OCI-LY3 (cell line): Measurements from ENCODE around the gene JCAD.
"Not testable (repeated sequence)": the region's sequence is repeated elsewhere in the genome, so short reads cannot be mapped to it uniquely, and the experiment has no call there.

Source experiments
- H2AFZ ChIP-seq: fragments of 200-600, 300-600 bp; shearing (Covaris generic); 2 replicates; pipeline ENCODE4 v1.6.0; 2014; ENCODE audit warnings: antibody characterized with exemption, low read depth, low read length
- H3K27ac ChIP-seq: fragments of 200-600, 300-600 bp; sonication (generic); 2 replicates; pipeline ENCODE4 v1.5.1; 2014; ENCODE audit warnings: mild to moderate bottlenecking, low read length, moderate library complexity, mixed read lengths
- H3K27me3 ChIP-seq: fragments of 200-600, 300-600 bp; sonication (generic); 2 replicates; pipeline ENCODE4 v1.6.1; 2014; ENCODE audit warnings: low read depth, low read length, mixed read lengths
- H3K36me3 ChIP-seq: fragments of 200-600, 300-600 bp; sonication (generic); replicated peaks from 2 replicates; pipeline ENCODE3; 2014; ENCODE audit warnings: low read depth, low read length, mixed read lengths
- H3K4me1 ChIP-seq: fragments of 300-600, 200-600 bp; sonication (generic); 2 replicates; pipeline ENCODE4 v1.6.1; 2014; ENCODE audit warnings: low read length, mixed read lengths
- H3K4me2 ChIP-seq: fragments of 200-600, 300-600 bp; sonication (generic); 2 replicates; pipeline ENCODE4 v1.6.1; 2014; ENCODE audit warnings: low read length, mixed read lengths
- H3K4me3 ChIP-seq: fragments of 300-600, 200-600 bp; sonication (generic); 2 replicates; pipeline ENCODE4 v1.5.1; 2014; ENCODE audit warnings: antibody characterized with exemption, mild to moderate bottlenecking, low read length, moderate library complexity
- H3K79me2 ChIP-seq: fragments of 300-600, 200-600 bp; shearing (Covaris generic); 2 replicates; pipeline ENCODE4 v1.6.1; 2014; ENCODE audit warnings: mild to moderate bottlenecking, low read length, mixed read lengths
- H3K9ac ChIP-seq: fragments of 300-600, 200-600 bp; shearing (Covaris generic); 2 replicates; pipeline ENCODE4 v1.6.0; 2014; ENCODE audit warnings: mild to moderate bottlenecking, low read length, moderate library complexity
- H3K9me3 ChIP-seq: fragments of 200-600, 300-600 bp; shearing (Covaris generic); 2 replicates; pipeline ENCODE4 v1.6.1; 2014; ENCODE audit warnings: low read length, mixed read lengths; ENCODE audit not compliant: insufficient read depth
- H4K20me1 ChIP-seq: fragments of 200-600, 300-600 bp; sonication (generic); 2 replicates; pipeline ENCODE4 v1.6.1; 2016; ENCODE audit warnings: low read length, mixed read lengths; ENCODE audit not compliant: insufficient read depth
- EZH2phosphoT487 ChIP-seq: fragments of 200-600 bp; shearing (Covaris generic); IDR thresholded peaks from 2 replicates; pipeline ENCODE4 v1.6.1; 2018; ENCODE audit warnings: antibody characterized with exemption, mixed run types, low read depth
- TF ChIP-seq, protein P1 (sequence below): fragments of 200-600, 300-600 bp; sonication (generic); IDR thresholded peaks from 2 replicates; pipeline ENCODE4 v1.5.1; 2014; ENCODE audit warnings: antibody characterized with exemption, low read length, low read depth

Gene JCAD

GRCh38 chr10:30026080-30026479 lies 33.3 kb downstream of the JCAD start:
- Histone ChIP-seq H2AFZ (no peak overlapping the region), H3K4me3 (no peak overlapping the region), H3K36me3 (no peaks in the 10 kb centered on the region), H3K9me3 (no peaks in the 10 kb centered on the region), H3K27ac (no peak overlapping the region), H3K4me1 (no peaks in the 10 kb centered on the region), H3K27me3 (no peaks in the 10 kb centered on the region), H4K20me1 (no peaks in the 10 kb centered on the region), H3K9ac (no peak overlapping the region), H3K4me2 (no peak overlapping the region), H3K79me2 (no peaks in the 10 kb centered on the region)
- TF ChIP-seq EZH2phosphoT487 = no peak
- TF ChIP-seq, protein P1, sequence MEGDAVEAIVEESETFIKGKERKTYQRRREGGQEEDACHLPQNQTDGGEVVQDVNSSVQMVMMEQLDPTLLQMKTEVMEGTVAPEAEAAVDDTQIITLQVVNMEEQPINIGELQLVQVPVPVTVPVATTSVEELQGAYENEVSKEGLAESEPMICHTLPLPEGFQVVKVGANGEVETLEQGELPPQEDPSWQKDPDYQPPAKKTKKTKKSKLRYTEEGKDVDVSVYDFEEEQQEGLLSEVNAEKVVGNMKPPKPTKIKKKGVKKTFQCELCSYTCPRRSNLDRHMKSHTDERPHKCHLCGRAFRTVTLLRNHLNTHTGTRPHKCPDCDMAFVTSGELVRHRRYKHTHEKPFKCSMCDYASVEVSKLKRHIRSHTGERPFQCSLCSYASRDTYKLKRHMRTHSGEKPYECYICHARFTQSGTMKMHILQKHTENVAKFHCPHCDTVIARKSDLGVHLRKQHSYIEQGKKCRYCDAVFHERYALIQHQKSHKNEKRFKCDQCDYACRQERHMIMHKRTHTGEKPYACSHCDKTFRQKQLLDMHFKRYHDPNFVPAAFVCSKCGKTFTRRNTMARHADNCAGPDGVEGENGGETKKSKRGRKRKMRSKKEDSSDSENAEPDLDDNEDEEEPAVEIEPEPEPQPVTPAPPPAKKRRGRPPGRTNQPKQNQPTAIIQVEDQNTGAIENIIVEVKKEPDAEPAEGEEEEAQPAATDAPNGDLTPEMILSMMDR = no peak

- H3K4me1 ChIP-seq, H2AFZ ChIP-seq, H3K4me2 ChIP-seq, H3K36me3 ChIP-seq, H4K20me1 ChIP-seq, H3K27ac ChIP-seq, H3K79me2 ChIP-seq, H3K9ac ChIP-seq, H3K4me3 ChIP-seq, H3K9me3 ChIP-seq, H3K27me3 ChIP-seq: not testable (repeated sequence)
These were observed 34.0 kb downstream of the JCAD start for GRCh38 chr10:30025428-30025827.

GRCh38 chr10:30022590-30022989 lies 36.8 kb downstream of the JCAD start:
- Histone ChIP-seq H3K27me3 (no peaks in the 10 kb centered on the region), H3K4me3 (no peak overlapping the region), H3K4me2 (no peak overlapping the region), H2AFZ (no peak overlapping the region), H3K9me3 (no peaks in the 10 kb centered on the region), H3K79me2 (no peaks in the 10 kb centered on the region), H3K4me1 (no peaks in the 10 kb centered on the region), H3K9ac (no peak overlapping the region), H3K27ac (no peak overlapping the region), H3K36me3 (no peaks in the 10 kb centered on the region), H4K20me1 (no peaks in the 10 kb centered on the region)
- TF ChIP-seq, protein P1 = no peak
- TF ChIP-seq EZH2phosphoT487 = no peak

DNA sequence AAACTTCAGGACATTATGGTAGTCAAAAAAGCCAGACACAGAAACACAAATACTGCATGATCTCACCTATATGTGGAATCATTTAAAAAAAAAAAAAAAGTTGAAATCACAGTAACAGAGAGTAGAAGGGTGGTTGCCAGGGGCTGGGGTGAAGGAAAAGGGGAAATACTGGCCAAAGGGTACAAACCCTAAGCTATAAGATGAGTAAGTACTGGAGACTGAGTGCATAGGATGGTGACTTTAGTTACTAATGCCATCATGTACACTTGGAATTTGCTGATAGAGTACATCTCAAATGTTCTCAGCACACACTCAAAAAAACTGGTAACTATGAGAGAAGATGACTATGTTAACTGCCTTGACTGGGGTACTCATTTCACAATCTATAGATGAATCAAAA lies 39.9 kb downstream of the JCAD start:
- H3K4me2 ChIP-seq = no peak overlapping the region
- no peak for TF ChIP-seq EZH2phosphoT487
- TF ChIP-seq, protein P1 = no peak
- H3K79me2 ChIP-seq = no peaks in the 10 kb centered on the region
- no peak overlapping the region for H3K27ac ChIP-seq
- H4K20me1 ChIP-seq = no peaks in the 10 kb centered on the region
- no peaks in the 10 kb centered on the region for H3K27me3 ChIP-seq
- no peaks in the 10 kb centered on the region for H3K9me3 ChIP-seq
- H2AFZ ChIP-seq = no peak overlapping the region
- no peak overlapping the region for H3K4me3 ChIP-seq
- H3K9ac ChIP-seq = no peak overlapping the region
- no peaks in the 10 kb centered on the region for H3K36me3 ChIP-seq
- H3K4me1 ChIP-seq = no peaks in the 10 kb centered on the region

DNA sequence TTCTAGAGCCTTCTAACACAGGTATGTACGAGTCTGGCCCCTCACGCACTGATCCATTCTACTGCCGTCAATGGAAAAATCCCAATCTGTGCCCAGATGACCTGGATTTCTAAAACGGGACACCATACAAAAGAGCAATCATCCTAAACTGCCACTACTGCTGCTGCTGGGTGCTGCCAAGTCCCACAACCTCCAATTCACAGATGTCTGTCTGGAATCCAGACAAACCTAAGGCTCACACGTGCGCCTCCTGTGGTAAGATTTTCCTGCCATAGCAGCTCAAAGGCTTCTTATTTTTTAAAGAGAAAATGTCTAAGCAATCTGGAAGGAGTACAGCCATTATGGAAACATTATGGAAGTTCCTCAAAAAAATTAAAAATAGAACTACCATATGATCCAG lies 40.9 kb downstream of the JCAD start:
- Histone ChIP-seq H3K27ac (no peak overlapping the region), H3K4me3 (no peak overlapping the region), H3K27me3 (no peaks in the 10 kb centered on the region), H3K4me1 (no peaks in the 10 kb centered on the region), H3K9me3 (no peaks in the 10 kb centered on the region), H4K20me1 (no peaks in the 10 kb centered on the region), H3K9ac (no peak overlapping the region), H3K4me2 (no peak overlapping the region), H3K79me2 (no peaks in the 10 kb centered on the region), H2AFZ (no peak overlapping the region), H3K36me3 (no peaks in the 10 kb centered on the region)
- no peak for TF ChIP-seq EZH2phosphoT487
- TF ChIP-seq, protein P1 = no peak
